H9 (cell line): ENCODE data around the gene MUC5AC. TPM values are rescaled to one million over a fixed set of nuclear protein-coding genes. Genes with fewer than 3 reads are reported as not detected.

Experiments
- DNase-seq: peaks from one replicate; pipeline ENCODE4 v3.0.0-alpha.2; 2017
- H2AFZ ChIP-seq: one replicate; pipeline ENCODE4 v1.6.1; 2013; ENCODE audit warnings: mild to moderate bottlenecking, low read length, control low read depth, moderate library complexity
- H2AK5ac ChIP-seq: 2 replicates; pipeline ENCODE4 v1.6.1; 2013; ENCODE audit warnings: low read length, control low read depth, mixed read lengths; ENCODE audit not compliant: insufficient read length
- H2BK120ac ChIP-seq: one replicate; pipeline ENCODE4 v1.6.1; 2013; ENCODE audit warnings: low read depth, mild to moderate bottlenecking, low read length, control low read depth, inconsistent platforms; ENCODE audit not compliant: poor library complexity, severe bottlenecking
- H2BK12ac ChIP-seq: 2 replicates; pipeline ENCODE4 v1.6.1; 2013; ENCODE audit warnings: low read length, control low read depth, mixed read lengths, low read depth; ENCODE audit not compliant: insufficient read length
- H2BK15ac ChIP-seq: 2 replicates; pipeline ENCODE4 v1.6.1; 2013; ENCODE audit warnings: low read depth, low read length, control low read depth
- H2BK20ac ChIP-seq: one replicate; pipeline ENCODE4 v1.6.1; 2013; ENCODE audit warnings: low read depth, mild to moderate bottlenecking, low read length, control low read depth, inconsistent platforms; ENCODE audit not compliant: poor library complexity, severe bottlenecking
- H2BK5ac ChIP-seq: 2 replicates; pipeline ENCODE4 v1.6.1; 2013; ENCODE audit warnings: low read length, control low read depth, mixed read lengths; ENCODE audit not compliant: insufficient read length
- H3K14ac ChIP-seq: 2 replicates; pipeline ENCODE4 v1.6.1; 2013; ENCODE audit warnings: low read length, control low read depth; ENCODE audit not compliant: insufficient read depth
- H3K18ac ChIP-seq: 2 replicates; pipeline ENCODE4 v1.6.1; 2013; ENCODE audit warnings: low read depth, mild to moderate bottlenecking, mixed read lengths, low read length, control low read depth; ENCODE audit not compliant: insufficient read length
- H3K23ac ChIP-seq: 2 replicates; pipeline ENCODE4 v1.6.1; 2013; ENCODE audit warnings: low read length, control low read depth, mixed read lengths, low read depth; ENCODE audit not compliant: insufficient read length
- H3K23me2 ChIP-seq: 2 replicates; pipeline ENCODE4 v1.6.1; 2013; ENCODE audit warnings: low read depth, mild to moderate bottlenecking, mixed read lengths, low read length, control low read depth; ENCODE audit not compliant: insufficient read length, poor library complexity, severe bottlenecking
- H3K27ac ChIP-seq: 2 replicates; pipeline ENCODE4 v1.5.1; 2013; ENCODE audit warnings: low read length, control low read depth, mixed read lengths, low read depth; ENCODE audit not compliant: insufficient read length
- H3K27me3 ChIP-seq: 2 replicates; pipeline ENCODE4 v1.6.1; 2013; ENCODE audit warnings: low read length, control low read depth, inconsistent platforms; ENCODE audit not compliant: insufficient read depth
- H3K4ac ChIP-seq: 2 replicates; pipeline ENCODE4 v1.6.1; 2013; ENCODE audit warnings: low read depth, mild to moderate bottlenecking, control low read depth, inconsistent platforms, low read length, moderate library complexity
- H3K4me1 ChIP-seq: 2 replicates; pipeline ENCODE4 v1.6.1; 2013; ENCODE audit warnings: low read length, control low read depth, inconsistent platforms; ENCODE audit not compliant: insufficient read depth
- H3K4me2 ChIP-seq: 2 replicates; pipeline ENCODE4 v1.6.1; 2013; ENCODE audit warnings: low read length, control low read depth, mixed read lengths; ENCODE audit not compliant: insufficient read length, insufficient read depth
- H3K56ac ChIP-seq: 2 replicates; pipeline ENCODE4 v1.6.1; 2013; ENCODE audit warnings: low read depth, mild to moderate bottlenecking, mixed read lengths, low read length, control low read depth; ENCODE audit not compliant: insufficient read length
- H3K79me1 ChIP-seq: 2 replicates; pipeline ENCODE4 v1.6.1; 2013; ENCODE audit warnings: low read depth, mild to moderate bottlenecking, moderate library complexity, low read length, control low read depth, inconsistent platforms; ENCODE audit not compliant: insufficient read depth, poor library complexity, severe bottlenecking
- H3K79me2 ChIP-seq: 2 replicates; pipeline ENCODE4 v1.6.1; 2013; ENCODE audit warnings: low read length, control low read depth, inconsistent platforms; ENCODE audit not compliant: insufficient read depth
- H3K9ac ChIP-seq: 2 replicates; pipeline ENCODE4 v1.6.1; 2013; ENCODE audit warnings: low read length, control low read depth, mixed read lengths; ENCODE audit not compliant: insufficient read length; ENCODE audit errors: extremely low read depth
- H3K9me3 ChIP-seq: one replicate; pipeline ENCODE4 v1.6.1; 2013; ENCODE audit warnings: low read depth, low read length, inconsistent platforms; ENCODE audit not compliant: control insufficient read depth
- H3T11ph ChIP-seq: one replicate; pipeline ENCODE4 v1.6.1; 2013; ENCODE audit warnings: mild to moderate bottlenecking, low read length, control low read depth, inconsistent platforms
- H4K20me1 ChIP-seq: one replicate; pipeline ENCODE4 v1.6.1; 2013; ENCODE audit not compliant: control insufficient read depth, insufficient read length, insufficient read depth
- H4K5ac ChIP-seq: 2 replicates; pipeline ENCODE4 v1.6.1; 2013; ENCODE audit warnings: low read depth, mild to moderate bottlenecking, mixed read lengths, low read length, control low read depth; ENCODE audit not compliant: insufficient read length
- H4K8ac ChIP-seq: replicated peaks from 2 replicates; pipeline ENCODE4 v1.6.1; 2013; ENCODE audit warnings: low read length, control low read depth, mixed read lengths, low read depth; ENCODE audit not compliant: insufficient read length
- H4K91ac ChIP-seq: 2 replicates; pipeline ENCODE4 v1.6.1; 2013; ENCODE audit warnings: low read depth, mild to moderate bottlenecking, moderate library complexity, mixed read lengths, low read length, control low read depth; ENCODE audit not compliant: insufficient read length
- H3K27ac Mint-ChIP-seq, 3 experiments: 2 replicates in 2 of 3; 3 replicates in 1 of 3; pipeline ENCODE4 v1.8.0; 2020 to 2021; ENCODE audit warnings: mixed read lengths in 3 of 3, mild to moderate bottlenecking in 1 of 3, moderate library complexity in 1 of 3
- H3K27me3 Mint-ChIP-seq: 2 replicates; pipeline ENCODE4 v1.8.0; 2021; ENCODE audit warnings: low read depth, mild to moderate bottlenecking, moderate library complexity, mixed read lengths
- H3K36me3 Mint-ChIP-seq, 3 experiments: 2 replicates in 2 of 3; 3 replicates in 1 of 3; pipeline ENCODE4 v1.8.0; 2020 to 2021; ENCODE audit warnings: low read depth in 3 of 3, mixed read lengths in 3 of 3; ENCODE audit not compliant: insufficient read depth in 1 of 3
- H3K4me1 Mint-ChIP-seq, 2 experiments: 2 replicates each; pipeline ENCODE4 v1.8.0; 2020; ENCODE audit warnings: mixed read lengths in 2 of 2
- H3K4me3 Mint-ChIP-seq, 2 experiments: 2 replicates in 1 of 2; 3 replicates in 1 of 2; pipeline ENCODE4 v1.8.0; 2020 to 2021; ENCODE audit warnings: mild to moderate bottlenecking in 2 of 2, mixed read lengths in 2 of 2, moderate library complexity in 1 of 2
- H3K9me3 Mint-ChIP-seq, 2 experiments: 2 replicates in 1 of 2; 3 replicates in 1 of 2; pipeline ENCODE4 v1.8.0; 2020; ENCODE audit warnings: mild to moderate bottlenecking in 2 of 2, mixed read lengths in 2 of 2, moderate library complexity in 1 of 2
- CTCF ChIP-seq: fragments of 200-600 bp; sonication (generic); conservative IDR thresholded peaks from 3 replicates; pipeline ENCODE4 v1.8.0; 2021; ENCODE audit warnings: antibody characterized with exemption, mild to moderate bottlenecking
- WGBS: extraction: QIAGEN DNeasy Blood & Tissue Kit; methylation state at CpG from one replicate; pipeline ENCODE4 v1.1.7; 2013; ENCODE audit warnings: missing lambda C conversion rate, low lambda C conversion rate, mixed read lengths; ENCODE audit not compliant: insufficient read length; ENCODE audit errors: extremely low coverage; 5-methylcytosine and 5-hydroxymethylcytosine counted together
- total RNA-seq: library from RNA; stranded (reverse); gene quantifications from 2 replicates; pipeline ENCODE4 v1.2.1, GENCODE V29; 2021

Gene MUC5AC
- total RNA-seq, 1 experiment from 2014 or later, result not detected

- Histone ChIP-seq H3K9ac (no peak overlapping the region), H3K18ac (no peak overlapping the region), H2BK15ac (no peak overlapping the region), H4K20me1 (no peaks in the 10 kb centered on the region), H3K79me1 (no peaks in the 10 kb centered on the region), H4K91ac (no peak overlapping the region), H3K23ac (no peak overlapping the region), H2BK120ac (no peak overlapping the region), H3K4me2 (no peak overlapping the region), H3K4me1 (no peaks in the 10 kb centered on the region), H3K23me2 (no peaks in the 10 kb centered on the region), H3K9me3 (no peaks in the 10 kb centered on the region), H4K5ac (no peak overlapping the region), H3K27ac (no peak overlapping the region), H4K8ac (no peak overlapping the region), H3K27me3 (no peaks in the 10 kb centered on the region), H2BK12ac (no peak overlapping the region), H2BK20ac (no peak overlapping the region), H3K56ac (no peak overlapping the region), H2AK5ac (no peak overlapping the region), H2AFZ (no peak overlapping the region), H3T11ph (no peak overlapping the region), H3K79me2 (no peaks in the 10 kb centered on the region), H3K14ac (no peak overlapping the region), H3K4ac (no peak overlapping the region), H2BK5ac (no peak overlapping the region)
- WGBS, result no CpG with 5 or more reads among the region's 1 CpG
- peaks cover 35% of the 10 kb centered on the region for H3K27me3 Mint-ChIP-seq
- TF ChIP-seq CTCF, result no peak
- H3K36me3 Mint-ChIP-seq, result no peaks in the 10 kb centered on the region
- H3K27ac Mint-ChIP-seq, result no peak overlapping the region
- DNase-seq, result no peak
- H3K4me1 Mint-ChIP-seq, result peaks cover 0 to 5% of the 10 kb centered on the region in 2 experiments; a peak in 1 of 4 replicates
- H3K4me3 Mint-ChIP-seq, result no peak overlapping the region
- peaks cover 12 to 24% of the 10 kb centered on the region in 2 experiments for H3K9me3 Mint-ChIP-seq
Measured at GRCh38 chr11:1134848-1135445, 22.8 kb upstream of the MUC5AC start.
